ENCODE data around the gene RAB44.
"Not testable (repeated sequence)": the region's sequence is repeated elsewhere in the genome, so short reads cannot be mapped to it uniquely, and the experiment has no call there.

Gene RAB44

GRCh38 chr6:36702656-36703055 lies 5.0 kb downstream of the RAB44 start:
- Mint-ChIP-seq H3K9me3 (no peaks in the 10 kb centered on the region), H3K27me3 (no peaks in the 10 kb centered on the region), H3K4me3 (no peak overlapping the region), H3K36me3 (peaks cover 2% of the 10 kb centered on the region), H3K4me1 (peaks cover 29% of the 10 kb centered on the region), H3K27ac (peak overlapping the region; percentile 76)
- ATAC-seq (ENCODE audit: low read depth) = no peak
- DNase-seq (ENCODE audit: low spot score in 2 of 2) = no peak

- Mint-ChIP-seq H3K9me3 (no peaks in the 10 kb centered on the region), H3K4me3 (no peak overlapping the region), H3K27ac (peak overlapping the region; percentile 76), H3K27me3 (no peaks in the 10 kb centered on the region), H3K4me1 (peaks cover 29% of the 10 kb centered on the region), H3K36me3 (peaks cover 2% of the 10 kb centered on the region)
- ATAC-seq (ENCODE audit: low read depth) (no peak), DNase-seq (ENCODE audit: low spot score in 2 of 2) (no peak)
These were observed 5.5 kb downstream of the RAB44 start for GRCh38 chr6:36703081-36703606.

GRCh38 chr6:36703982-36704381 lies 6.4 kb downstream of the RAB44 start:
- no peaks in the 10 kb centered on the region for H3K9me3 Mint-ChIP-seq
- ATAC-seq (ENCODE audit: low read depth) (no peak), DNase-seq (ENCODE audit: low spot score in 2 of 2) (no peak)
- no peaks in the 10 kb centered on the region for H3K27me3 Mint-ChIP-seq
- H3K27ac Mint-ChIP-seq = no peak overlapping the region
- no peak overlapping the region for H3K4me3 Mint-ChIP-seq
- H3K4me1 Mint-ChIP-seq = peaks cover 21% of the 10 kb centered on the region
- H3K36me3 Mint-ChIP-seq = peaks cover 2% of the 10 kb centered on the region

- not testable (repeated sequence) for H3K36me3 Mint-ChIP-seq; H3K27me3 Mint-ChIP-seq; DNase-seq (ENCODE audit: low spot score in 2 of 2); H3K4me3 Mint-ChIP-seq; H3K27ac Mint-ChIP-seq; ATAC-seq (ENCODE audit: low read depth); H3K9me3 Mint-ChIP-seq
- peaks cover 16% of the 10 kb centered on the region for H3K4me1 Mint-ChIP-seq
These were observed 7.4 kb downstream of the RAB44 start for GRCh38 chr6:36704961-36705577.

GRCh38 chr6:36706339-36706738 lies 8.7 kb downstream of the RAB44 start:
- no peaks in the 10 kb centered on the region for H3K27me3 Mint-ChIP-seq
- peaks cover 2% of the 10 kb centered on the region for H3K36me3 Mint-ChIP-seq
- H3K9me3 Mint-ChIP-seq = no peaks in the 10 kb centered on the region
- H3K4me3 Mint-ChIP-seq = no peak overlapping the region
- H3K27ac Mint-ChIP-seq = no peak overlapping the region
- DNase-seq (ENCODE audit: low spot score in 2 of 2) = no peak
- peaks cover 13% of the 10 kb centered on the region for H3K4me1 Mint-ChIP-seq
- ATAC-seq (ENCODE audit: low read depth) = no peak

GRCh38 chr6:36712816-36713215 lies 15.2 kb downstream of the RAB44 start:
- DNase-seq (ENCODE audit: low spot score in 2 of 2) = no peak
- no peak for ATAC-seq (ENCODE audit: low read depth)
- no peaks in the 10 kb centered on the region for H3K36me3 Mint-ChIP-seq
- no peaks in the 10 kb centered on the region for H3K9me3 Mint-ChIP-seq
- peaks cover 2% of the 10 kb centered on the region for H3K4me1 Mint-ChIP-seq
- no peaks in the 10 kb centered on the region for H3K27me3 Mint-ChIP-seq
- H3K27ac Mint-ChIP-seq = no peak overlapping the region
- H3K4me3 Mint-ChIP-seq = no peak overlapping the region

- H3K36me3 Mint-ChIP-seq = no peaks in the 10 kb centered on the region
- H3K27ac Mint-ChIP-seq = no peak overlapping the region
- peaks cover 2% of the 10 kb centered on the region for H3K4me1 Mint-ChIP-seq
- H3K4me3 Mint-ChIP-seq = no peak overlapping the region
- no peaks in the 10 kb centered on the region for H3K27me3 Mint-ChIP-seq
- no peaks in the 10 kb centered on the region for H3K9me3 Mint-ChIP-seq
- no peak for DNase-seq (ENCODE audit: low spot score in 2 of 2)
- no peak for ATAC-seq (ENCODE audit: low read depth)
These were observed 16.2 kb downstream of the RAB44 start for GRCh38 chr6:36713846-36714245.

- Mint-ChIP-seq H3K36me3 (no peaks in the 10 kb centered on the region), H3K9me3 (no peaks in the 10 kb centered on the region), H3K27ac (no peak overlapping the region), H3K27me3 (no peaks in the 10 kb centered on the region), H3K4me3 (no peak overlapping the region), H3K4me1 (peaks cover 5% of the 10 kb centered on the region)
- DNase-seq (ENCODE audit: low spot score in 2 of 2) = no peak
- ATAC-seq (ENCODE audit: low read depth) = no peak
These were observed 16.9 kb downstream of the RAB44 start for GRCh38 chr6:36714511-36714910.

- H3K36me3 Mint-ChIP-seq = no peaks in the 10 kb centered on the region
- H3K4me3 Mint-ChIP-seq = no peak overlapping the region
- no peak overlapping the region for H3K27ac Mint-ChIP-seq
- peaks cover 10% of the 10 kb centered on the region for H3K4me1 Mint-ChIP-seq
- ATAC-seq (ENCODE audit: low read depth) (no peak), DNase-seq (ENCODE audit: low spot score in 2 of 2) (no peak)
- no peaks in the 10 kb centered on the region for H3K27me3 Mint-ChIP-seq
- H3K9me3 Mint-ChIP-seq = no peaks in the 10 kb centered on the region
These were observed 17.8 kb downstream of the RAB44 start for GRCh38 chr6:36715469-36715868.

- Mint-ChIP-seq H3K4me3 (no peak overlapping the region), H3K36me3 (no peaks in the 10 kb centered on the region), H3K27ac (peak overlapping the region; percentile 22), H3K9me3 (no peaks in the 10 kb centered on the region), H3K4me1 (peaks cover 13% of the 10 kb centered on the region), H3K27me3 (no peaks in the 10 kb centered on the region)
- ATAC-seq (ENCODE audit: low read depth) = no peak
- no peak for DNase-seq (ENCODE audit: low spot score in 2 of 2)
These were observed 19.0 kb downstream of the RAB44 start for GRCh38 chr6:36716476-36717093.

GRCh38 chr6:36717231-36717825 lies 19.7 kb downstream of the RAB44 start:
- no peak overlapping the region for H3K4me3 Mint-ChIP-seq
- no peaks in the 10 kb centered on the region for H3K9me3 Mint-ChIP-seq
- H3K27ac Mint-ChIP-seq = peak overlapping the region; percentile 22
- ATAC-seq (ENCODE audit: low read depth) (no peak), DNase-seq (ENCODE audit: low spot score in 2 of 2) (no peak)
- H3K27me3 Mint-ChIP-seq = no peaks in the 10 kb centered on the region
- peaks cover 13% of the 10 kb centered on the region for H3K4me1 Mint-ChIP-seq
- H3K36me3 Mint-ChIP-seq = no peaks in the 10 kb centered on the region

GRCh38 chr6:36717871-36718540 lies 20.4 kb downstream of the RAB44 start:
- DNase-seq (ENCODE audit: low spot score in 2 of 2) (no peak), ATAC-seq (ENCODE audit: low read depth) (no peak)
- Mint-ChIP-seq H3K27me3 (no peaks in the 10 kb centered on the region), H3K4me1 (peaks cover 13% of the 10 kb centered on the region), H3K27ac (peak overlapping the region; percentile 22), H3K4me3 (no peak overlapping the region), H3K9me3 (no peaks in the 10 kb centered on the region), H3K36me3 (no peaks in the 10 kb centered on the region)

- no peak for ATAC-seq (ENCODE audit: low read depth)
- H3K27me3 Mint-ChIP-seq = no peaks in the 10 kb centered on the region
- H3K36me3 Mint-ChIP-seq = no peaks in the 10 kb centered on the region
- H3K9me3 Mint-ChIP-seq = no peaks in the 10 kb centered on the region
- DNase-seq (ENCODE audit: low spot score in 2 of 2) = no peak
- H3K4me3 Mint-ChIP-seq = no peak overlapping the region
- H3K27ac Mint-ChIP-seq = no peak overlapping the region
- peaks cover 13% of the 10 kb centered on the region for H3K4me1 Mint-ChIP-seq
These were observed 20.9 kb downstream of the RAB44 start for GRCh38 chr6:36718560-36718959.

- DNase-seq (ENCODE audit: low spot score in 2 of 2) = no peak
- Mint-ChIP-seq H3K36me3 (no peaks in the 10 kb centered on the region), H3K9me3 (no peaks in the 10 kb centered on the region)
These were observed 21.5 kb downstream of the RAB44 start for GRCh38 chr6:36719126-36719525.

More at GRCh38 chr6:36719126-36719525, 21.5 kb downstream of the RAB44 start:
- H3K4me3 Mint-ChIP-seq = no peak overlapping the region
- no peaks in the 10 kb centered on the region for H3K27me3 Mint-ChIP-seq
- ATAC-seq (ENCODE audit: low read depth) = no peak
- no peak overlapping the region for H3K27ac Mint-ChIP-seq
- H3K4me1 Mint-ChIP-seq = peaks cover 13% of the 10 kb centered on the region
